ENCODE measurements around the gene PDHB.
A peak's percentile ranks its signal among the peaks of the same experiment; 100 is the strongest.
"Not testable (repeated sequence)": the region's sequence is repeated elsewhere in the genome, so short reads cannot be mapped to it uniquely, and the experiment has no call there.

PDHB gene

GRCh38 chr3:58463181-58463941 lies 29.7 kb upstream of the PDHB start:
- ATAC-seq (peak; percentile 99), DNase-seq (peak; percentile 82)
- Mint-ChIP-seq H3K9me3 (no peaks in the 10 kb centered on the region), H3K4me3 (no peak overlapping the region), H3K36me3 (ENCODE audit: low read depth) (no peaks in the 10 kb centered on the region), H3K27ac (peak overlapping the region; percentile 18), H3K4me1 (peaks cover 18% of the 10 kb centered on the region), H3K27me3 (no peaks in the 10 kb centered on the region)

DNA sequence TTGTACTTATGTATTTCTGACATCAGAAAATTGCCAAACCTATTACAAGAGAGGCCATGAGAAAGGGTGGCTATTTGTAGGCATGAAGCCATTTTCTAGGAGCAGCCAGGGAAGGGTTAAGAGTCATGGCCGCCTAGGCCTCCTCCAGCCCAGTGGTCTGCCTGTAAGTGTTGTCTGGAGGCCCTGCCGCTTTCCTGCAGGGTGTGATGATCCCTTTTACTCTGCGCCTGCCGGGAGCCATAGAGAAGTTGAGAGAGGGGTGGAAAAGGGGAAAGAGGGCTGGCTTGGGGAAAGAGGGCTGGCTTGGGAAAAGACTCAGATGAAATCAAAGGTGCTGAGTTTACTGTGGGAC lies 29.2 kb upstream of the PDHB start:
- no peak for DNase-seq
- ATAC-seq, result no peak
- Mint-ChIP-seq H3K9me3 (no peaks in the 10 kb centered on the region), H3K36me3 (ENCODE audit: low read depth) (no peaks in the 10 kb centered on the region), H3K4me3 (no peak overlapping the region), H3K27me3 (no peaks in the 10 kb centered on the region), H3K4me1 (peaks cover 18% of the 10 kb centered on the region), H3K27ac (no peak overlapping the region)

- Mint-ChIP-seq H3K4me1 (peaks cover 8% of the 10 kb centered on the region), H3K27me3 (no peaks in the 10 kb centered on the region), H3K36me3 (ENCODE audit: low read depth) (peaks cover 8% of the 10 kb centered on the region), H3K27ac (no peak overlapping the region), H3K4me3 (no peak overlapping the region), H3K9me3 (peaks cover 14% of the 10 kb centered on the region)
- DNase-seq (no peak), ATAC-seq (no peak)
Observed at GRCh38 chr3:58459160-58459559, 25.5 kb upstream of the PDHB start.

- Mint-ChIP-seq H3K4me1 (no peaks in the 10 kb centered on the region), H3K27ac (no peak overlapping the region), H3K4me3 (no peak overlapping the region), H3K27me3 (no peaks in the 10 kb centered on the region), H3K36me3 (ENCODE audit: low read depth) (peaks cover 9% of the 10 kb centered on the region), H3K9me3 (peaks cover 24% of the 10 kb centered on the region)
- DNase-seq, result no peak
- no peak for ATAC-seq
Observed at GRCh38 chr3:58452176-58452575, 18.5 kb upstream of the PDHB start.

DNA sequence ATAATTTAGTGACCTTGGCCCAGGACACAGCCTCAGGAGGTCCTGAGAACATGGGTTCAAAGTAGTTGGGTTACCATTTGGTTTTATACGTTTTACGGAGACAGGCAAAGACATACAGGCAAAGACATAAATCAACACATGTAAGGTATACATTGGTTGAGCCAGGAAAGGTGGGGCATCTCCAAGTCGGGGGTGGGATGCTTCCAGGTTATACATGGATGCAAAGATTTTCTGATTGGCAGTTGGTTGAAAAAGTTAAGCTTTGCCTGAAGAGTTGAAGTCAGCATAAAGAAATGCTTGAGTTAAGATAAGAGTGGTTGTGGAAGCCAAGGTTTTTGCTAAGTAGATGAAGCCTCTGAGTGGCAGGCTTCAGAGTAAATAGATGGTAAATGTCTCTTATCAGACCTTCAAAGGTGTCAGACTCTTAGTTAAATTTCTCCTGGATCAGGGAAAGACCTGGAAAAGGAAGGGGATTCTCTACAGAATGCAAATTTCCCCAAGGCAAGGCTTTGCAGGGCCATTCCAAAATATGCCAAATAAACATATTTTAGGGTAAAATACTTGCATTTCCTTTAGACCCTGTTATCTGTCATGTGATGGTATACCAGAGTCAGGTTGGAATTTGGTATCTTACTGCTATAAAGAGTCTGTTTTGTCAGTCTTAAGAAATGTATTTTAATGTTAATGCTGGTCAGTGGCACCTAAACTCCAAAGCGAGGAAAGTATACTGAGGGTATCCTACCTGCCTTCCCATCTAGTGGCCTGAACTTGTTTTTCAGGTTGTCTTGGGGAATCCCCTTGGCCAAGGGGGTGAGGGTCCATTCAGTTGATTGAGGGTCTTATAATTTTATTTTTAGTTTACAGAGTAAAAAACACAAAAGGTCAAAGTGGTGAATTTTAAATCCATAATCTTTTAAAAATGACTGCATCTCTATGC lies 8.2 kb upstream of the PDHB start:
- H3K27ac Mint-ChIP-seq, result no peak overlapping the region
- H3K4me3 Mint-ChIP-seq, result no peak overlapping the region
- ATAC-seq (no peak), DNase-seq (no peak)
- no peaks in the 10 kb centered on the region for H3K27me3 Mint-ChIP-seq
- H3K36me3 Mint-ChIP-seq (ENCODE audit: low read depth), result no peaks in the 10 kb centered on the region
- no peaks in the 10 kb centered on the region for H3K4me1 Mint-ChIP-seq
- H3K9me3 Mint-ChIP-seq, result no peaks in the 10 kb centered on the region

GRCh38 chr3:58440996-58441355 lies 7.3 kb upstream of the PDHB start:
- H3K9me3 Mint-ChIP-seq, result not testable (repeated sequence)

DNA sequence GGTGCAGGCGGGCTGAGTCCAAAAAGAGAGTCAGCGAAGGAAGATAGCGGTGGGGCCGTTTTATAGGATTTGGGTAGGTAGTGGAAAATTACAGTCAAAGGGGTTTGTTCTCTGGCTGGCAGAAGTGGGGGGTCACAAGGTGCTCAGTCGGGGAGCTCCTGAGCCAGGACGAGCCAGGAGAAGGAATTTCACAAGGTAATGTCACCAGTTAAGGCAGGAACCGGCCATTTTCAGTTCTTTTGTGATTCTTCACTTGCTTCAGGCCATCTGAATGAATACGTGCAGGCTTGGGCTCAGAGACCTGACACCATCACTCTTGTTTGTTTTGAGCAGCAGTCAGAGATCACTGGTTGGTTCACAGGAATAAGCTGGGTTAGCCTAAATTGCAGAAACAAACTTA lies 3.6 kb upstream of the PDHB start:
- ATAC-seq; H3K4me3 Mint-ChIP-seq; H3K27ac Mint-ChIP-seq; H3K36me3 Mint-ChIP-seq (ENCODE audit: low read depth); H3K27me3 Mint-ChIP-seq; DNase-seq; H3K9me3 Mint-ChIP-seq: not testable (repeated sequence)
- H3K4me1 Mint-ChIP-seq, result peaks cover 18% of the 10 kb centered on the region

More at GRCh38 chr3:58440996-58441355, 7.3 kb upstream of the PDHB start:
- H3K4me3 Mint-ChIP-seq; H3K4me1 Mint-ChIP-seq; H3K27me3 Mint-ChIP-seq; DNase-seq; H3K27ac Mint-ChIP-seq; ATAC-seq; H3K36me3 Mint-ChIP-seq (ENCODE audit: low read depth): not testable (repeated sequence)

GRCh38 chr3:58434990-58435389 lies 1.4 kb upstream of the PDHB start:
- Mint-ChIP-seq H3K27ac (no peak overlapping the region), H3K4me1 (peaks cover 26% of the 10 kb centered on the region), H3K36me3 (ENCODE audit: low read depth) (peaks cover 10% of the 10 kb centered on the region), H3K4me3 (no peak overlapping the region), H3K27me3 (no peaks in the 10 kb centered on the region), H3K9me3 (no peaks in the 10 kb centered on the region)
- DNase-seq (no peak), ATAC-seq (no peak)

DNA sequence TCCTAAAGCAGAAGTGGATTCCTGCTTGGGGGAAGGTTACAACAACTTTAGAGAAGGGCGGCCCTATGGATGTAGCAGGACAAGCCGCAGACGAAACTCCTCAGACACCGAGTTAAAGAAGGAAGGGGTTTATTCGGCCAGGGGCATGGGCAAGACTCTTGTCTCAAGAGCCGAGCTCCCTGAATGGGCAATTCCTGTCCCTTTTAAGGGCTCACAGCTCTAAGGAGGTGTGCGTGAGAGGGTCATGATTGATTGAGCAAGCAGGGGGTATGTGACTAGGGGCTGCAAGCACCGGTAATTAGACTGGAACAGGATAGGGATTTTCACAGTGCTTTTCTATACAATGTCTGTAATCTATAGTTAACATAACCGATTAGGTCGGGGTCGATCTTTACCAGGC lies 879 bp upstream of the PDHB start:
- Mint-ChIP-seq H3K4me3 (peak overlapping the region; percentile 90), H3K27ac (no peak overlapping the region), H3K9me3 (no peaks in the 10 kb centered on the region), H3K4me1 (peaks cover 27% of the 10 kb centered on the region), H3K27me3 (no peaks in the 10 kb centered on the region), H3K36me3 (ENCODE audit: low read depth) (peaks cover 14% of the 10 kb centered on the region)
- ATAC-seq (no peak), DNase-seq (no peak)

DNA sequence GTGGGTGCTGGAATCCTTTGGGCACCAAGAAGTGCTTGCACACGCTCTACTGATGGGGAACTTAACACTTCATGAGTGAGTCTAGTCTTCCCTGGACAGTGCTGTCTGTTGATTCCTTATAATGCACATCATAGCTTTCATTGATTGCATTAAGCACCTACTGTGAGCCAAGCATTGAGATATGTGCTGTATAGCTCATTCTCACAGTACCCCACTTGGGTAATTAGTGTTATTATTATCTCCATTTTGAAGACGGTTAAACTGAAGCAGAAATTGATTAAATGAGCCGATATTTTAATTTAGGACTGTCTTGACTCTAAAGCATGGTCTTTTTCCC lies 504 bp upstream of the PDHB start:
- ATAC-seq (no peak), DNase-seq (no peak)
- H3K4me3 Mint-ChIP-seq, result peak overlapping the region; percentile 90
- no peaks in the 10 kb centered on the region for H3K9me3 Mint-ChIP-seq
- peak overlapping the region; percentile 92 for H3K27ac Mint-ChIP-seq
- H3K36me3 Mint-ChIP-seq (ENCODE audit: low read depth), result peaks cover 17% of the 10 kb centered on the region
- H3K4me1 Mint-ChIP-seq, result peaks cover 27% of the 10 kb centered on the region
- no peaks in the 10 kb centered on the region for H3K27me3 Mint-ChIP-seq

DNA sequence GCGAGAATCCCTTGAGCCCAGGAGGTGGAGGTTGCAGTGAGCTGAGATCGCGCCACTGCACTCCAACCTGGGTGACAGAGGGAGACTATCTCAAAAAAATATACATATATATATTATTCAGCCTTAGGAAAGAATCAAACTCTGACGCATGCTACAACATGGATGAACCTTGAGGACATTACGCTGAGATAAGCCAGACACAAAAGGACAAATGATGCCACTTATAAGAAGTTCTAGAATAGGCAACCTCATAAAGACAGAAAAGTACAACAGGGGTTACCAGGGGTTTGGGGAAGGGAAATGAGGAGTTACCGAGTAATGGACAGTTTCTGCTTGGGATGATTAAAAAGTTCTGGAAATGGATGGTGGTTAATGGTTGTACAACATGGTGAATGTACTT lies 727 bp downstream of the PDHB start:
- peaks cover 28% of the 10 kb centered on the region for H3K36me3 Mint-ChIP-seq (ENCODE audit: low read depth)
- peak overlapping the region; percentile 90 for H3K4me3 Mint-ChIP-seq
- no peaks in the 10 kb centered on the region for H3K9me3 Mint-ChIP-seq
- ATAC-seq, result no peak
- DNase-seq, result no peak
- H3K27me3 Mint-ChIP-seq, result no peaks in the 10 kb centered on the region
- H3K4me1 Mint-ChIP-seq, result peaks cover 27% of the 10 kb centered on the region
- H3K27ac Mint-ChIP-seq, result peak overlapping the region; percentile 92

GRCh38 chr3:58429657-58430056 lies 4.0 kb downstream of the PDHB start:
- no peaks in the 10 kb centered on the region for H3K9me3 Mint-ChIP-seq
- ATAC-seq (no peak), DNase-seq (no peak)
- no peak overlapping the region for H3K4me3 Mint-ChIP-seq
- H3K4me1 Mint-ChIP-seq, result peaks cover 27% of the 10 kb centered on the region
- no peak overlapping the region for H3K27ac Mint-ChIP-seq
- peaks cover 37% of the 10 kb centered on the region for H3K36me3 Mint-ChIP-seq (ENCODE audit: low read depth)
- no peaks in the 10 kb centered on the region for H3K27me3 Mint-ChIP-seq

DNA sequence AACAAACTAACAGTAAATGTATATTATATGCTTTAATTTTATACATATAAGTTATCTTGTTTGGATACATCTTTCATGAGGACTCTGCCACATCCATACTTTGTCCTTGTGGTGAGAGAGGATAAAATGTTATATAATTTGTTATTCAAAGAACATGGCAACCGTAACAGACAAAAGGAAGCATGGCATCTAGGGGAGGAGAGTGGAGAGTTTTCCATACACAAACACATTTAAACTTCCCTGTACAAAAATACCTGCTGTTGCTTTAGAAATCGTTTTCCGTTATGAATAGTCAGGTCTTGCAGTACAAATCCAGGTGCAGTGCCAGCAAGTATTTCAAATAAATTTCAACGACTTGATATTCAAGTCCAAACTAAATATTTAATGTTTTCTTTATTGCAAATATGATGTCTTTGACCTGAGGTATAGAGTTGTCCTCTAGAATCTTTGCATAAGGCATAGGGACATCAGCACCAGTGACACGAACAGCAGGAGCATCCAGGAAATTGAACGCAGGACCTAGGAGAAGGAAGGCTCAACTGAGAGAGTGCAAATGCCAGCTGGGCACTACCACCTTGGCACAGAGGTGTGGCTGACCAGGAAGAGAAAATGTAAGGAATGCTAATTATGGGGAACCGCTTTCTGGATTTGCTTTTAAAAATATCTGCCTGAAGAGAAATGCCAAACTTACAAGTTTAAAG lies 5.8 kb downstream of the PDHB start:
- ATAC-seq (no peak), DNase-seq (no peak)
- Mint-ChIP-seq H3K4me1 (peaks cover 13% of the 10 kb centered on the region), H3K27ac (no peak overlapping the region), H3K4me3 (no peak overlapping the region), H3K9me3 (no peaks in the 10 kb centered on the region), H3K36me3 (ENCODE audit: low read depth) (peaks cover 39% of the 10 kb centered on the region), H3K27me3 (no peaks in the 10 kb centered on the region)

DNA sequence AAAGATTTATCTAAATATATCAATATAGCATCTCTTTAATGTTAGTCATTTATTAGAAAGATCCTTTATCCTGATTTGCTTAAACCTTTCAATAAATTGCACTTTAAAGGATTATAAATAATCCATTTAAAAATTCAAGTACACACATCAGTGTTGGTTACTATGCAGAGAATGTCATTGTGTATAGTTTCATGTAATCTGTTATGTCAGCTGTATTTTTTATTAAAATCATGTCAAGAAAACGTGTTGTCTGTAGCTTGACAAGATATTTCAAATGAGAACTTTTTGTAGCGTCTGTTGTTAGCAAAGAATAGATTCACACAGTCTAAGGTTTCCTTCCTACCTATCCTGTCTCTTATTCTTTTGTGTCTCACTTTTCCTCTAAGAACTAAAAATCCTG lies 7.8 kb downstream of the PDHB start:
- no peak overlapping the region for H3K27ac Mint-ChIP-seq

GRCh38 chr3:58424613-58425012 lies 9.0 kb downstream of the PDHB start:
- H3K4me1 Mint-ChIP-seq, result peaks cover 2% of the 10 kb centered on the region
- no peak overlapping the region for H3K27ac Mint-ChIP-seq
- no peak for ATAC-seq
- H3K36me3 Mint-ChIP-seq (ENCODE audit: low read depth), result peaks cover 37% of the 10 kb centered on the region
- H3K27me3 Mint-ChIP-seq, result no peaks in the 10 kb centered on the region
- DNase-seq, result no peak
- no peak overlapping the region for H3K4me3 Mint-ChIP-seq
- H3K9me3 Mint-ChIP-seq, result no peaks in the 10 kb centered on the region

More for the DNA sequence above, 7.8 kb downstream of the PDHB start:
- Mint-ChIP-seq H3K36me3 (ENCODE audit: low read depth) (peaks cover 38% of the 10 kb centered on the region), H3K4me1 (peaks cover 3% of the 10 kb centered on the region), H3K27me3 (no peaks in the 10 kb centered on the region), H3K9me3 (no peaks in the 10 kb centered on the region), H3K4me3 (no peak overlapping the region)
- DNase-seq (no peak), ATAC-seq (no peak)
